ENCODE measurements around the gene IPP.
"Not testable (repeated sequence)": the region's sequence is repeated elsewhere in the genome, so short reads cannot be mapped to it uniquely, and the experiment has no call there.

Gene IPP

DNA sequence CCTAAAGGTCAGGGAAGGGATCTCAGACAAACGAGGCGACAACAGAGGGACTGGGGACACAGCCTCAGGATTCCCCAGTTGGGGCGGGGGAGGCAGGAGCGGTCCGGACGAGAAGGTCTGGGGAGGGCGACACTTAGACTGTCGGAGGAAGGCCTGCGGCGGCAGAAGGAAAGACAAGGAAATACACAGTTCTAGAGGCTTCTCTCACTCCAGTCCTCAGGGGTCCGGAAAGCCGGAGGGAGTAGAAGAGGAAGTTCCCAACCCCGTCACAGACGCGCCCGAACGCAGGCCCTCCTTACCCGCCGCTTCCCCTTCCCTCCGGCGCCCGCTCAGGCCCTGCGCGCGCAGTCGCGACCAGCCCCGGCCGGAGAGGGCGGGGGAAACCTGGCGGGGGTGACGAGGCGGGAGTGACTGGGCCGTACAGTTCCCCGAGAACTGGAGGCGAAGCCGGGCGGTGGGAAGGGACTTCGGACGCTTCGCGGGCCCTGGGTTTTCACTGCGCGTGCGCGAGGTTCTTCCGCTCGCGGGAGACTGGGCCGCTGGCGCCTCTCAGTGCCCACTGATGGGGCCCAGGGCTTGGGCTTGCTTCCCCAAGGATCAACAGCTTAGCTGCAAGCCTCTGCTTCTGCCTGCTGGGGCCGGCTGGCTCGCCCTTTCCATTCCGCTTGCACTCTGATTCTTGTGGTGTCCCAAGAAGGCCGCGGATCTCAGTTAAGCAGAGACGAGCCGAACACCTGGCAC is at the start of gene IPP:
IPP (minus strand) TSS at position 356 of the 741 bp plus-strand sequence. CDS start 4,242 bp downstream, outside the sequence.
- peak; percentile 96 for DNase-seq (ENCODE audit: low spot score)

DNA sequence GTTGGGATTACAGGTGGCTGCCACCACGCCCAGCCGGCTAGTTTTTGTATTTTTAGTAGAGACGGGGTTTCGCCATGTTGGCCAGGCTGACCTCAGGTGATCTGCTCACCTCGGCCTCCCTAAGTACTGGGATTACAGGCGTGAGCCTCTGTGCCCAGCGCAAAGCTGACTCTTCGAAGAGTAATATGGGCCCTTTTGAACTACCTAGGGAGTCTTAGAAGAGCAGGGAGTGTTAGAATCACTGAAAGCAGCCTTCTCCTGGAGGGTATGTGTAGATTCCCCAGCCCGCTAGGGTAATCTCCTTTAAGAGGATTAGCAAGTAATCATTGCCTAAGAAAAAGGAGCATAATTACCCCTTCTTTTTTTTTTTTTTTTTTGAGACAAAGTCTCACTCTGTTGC is 46.5 kb upstream of the IPP start:
- no peak for DNase-seq (ENCODE audit: low spot score)

DNA sequence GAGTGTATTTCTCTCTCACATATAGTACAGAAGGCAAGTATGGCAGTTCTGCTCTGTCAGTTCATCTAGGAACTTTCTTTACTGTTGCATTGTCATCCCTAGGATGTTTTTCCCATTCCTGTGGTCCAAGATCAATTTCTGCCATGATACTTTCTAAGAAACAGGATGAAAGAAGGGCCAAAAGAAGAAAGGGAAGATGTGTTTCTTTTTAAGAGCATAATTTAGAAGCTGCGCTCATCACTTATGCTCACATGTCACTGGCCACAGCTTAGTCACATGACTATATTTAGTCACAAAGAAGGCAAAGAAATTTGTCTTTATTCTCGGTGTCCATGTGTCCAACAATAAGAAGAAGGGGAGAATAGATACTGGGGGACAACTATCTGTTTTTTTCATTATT is 45.9 kb upstream of the IPP start:
- no peak for DNase-seq (ENCODE audit: low spot score)

DNA sequence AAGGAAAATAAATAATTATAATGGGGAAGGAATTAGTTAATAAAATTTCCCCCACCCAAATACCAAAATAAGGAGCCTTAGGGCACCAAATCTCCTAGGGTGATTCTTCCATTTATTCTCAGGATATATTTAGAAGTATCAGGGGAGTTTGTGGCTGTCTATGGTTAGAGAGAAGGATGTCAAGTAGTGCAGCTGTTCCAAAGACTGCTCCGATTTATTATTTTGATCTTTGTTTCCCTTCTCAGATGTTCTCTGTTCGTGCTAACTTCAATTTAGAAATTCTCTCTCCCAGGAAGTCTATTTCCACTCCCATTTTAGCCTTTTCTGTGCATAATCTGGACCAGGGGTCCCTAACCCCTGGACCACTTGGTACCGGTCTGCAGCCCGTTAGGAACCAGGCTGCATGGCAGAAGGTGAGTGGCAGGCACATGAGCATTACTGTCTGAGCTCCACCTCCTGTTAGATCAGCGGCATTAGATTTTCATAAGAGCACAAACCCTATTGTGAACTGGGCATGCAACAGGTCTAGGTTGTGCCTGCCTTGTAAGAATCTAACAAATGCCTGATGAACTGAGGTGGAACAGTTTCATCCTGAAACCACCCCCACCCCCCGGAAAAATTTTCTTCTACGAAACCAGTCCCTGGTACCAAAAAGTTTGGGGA is 43.6 kb upstream of the IPP start:
- no peak for DNase-seq (ENCODE audit: low spot score)

DNA sequence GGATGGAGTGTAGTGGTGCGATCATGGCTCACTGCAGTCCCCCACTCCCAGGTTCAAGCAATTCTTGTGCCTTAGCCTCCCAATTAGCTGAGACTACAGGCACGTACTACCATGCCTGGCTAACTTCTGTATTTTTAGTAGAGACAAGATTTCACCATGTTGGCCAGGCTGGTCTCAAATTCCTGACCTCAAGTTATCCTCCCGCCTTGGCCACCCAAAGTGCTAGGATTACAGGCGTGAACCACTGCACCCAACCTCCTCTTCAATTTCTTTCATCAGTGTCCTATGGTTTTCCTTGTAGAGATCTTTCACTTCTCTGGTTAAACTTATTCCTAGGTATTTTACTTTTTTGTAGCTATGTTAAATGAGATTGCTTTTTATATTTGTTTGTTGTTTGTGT is 42.3 kb upstream of the IPP start:
- DNase-seq (ENCODE audit: low spot score), result no peak

DNA sequence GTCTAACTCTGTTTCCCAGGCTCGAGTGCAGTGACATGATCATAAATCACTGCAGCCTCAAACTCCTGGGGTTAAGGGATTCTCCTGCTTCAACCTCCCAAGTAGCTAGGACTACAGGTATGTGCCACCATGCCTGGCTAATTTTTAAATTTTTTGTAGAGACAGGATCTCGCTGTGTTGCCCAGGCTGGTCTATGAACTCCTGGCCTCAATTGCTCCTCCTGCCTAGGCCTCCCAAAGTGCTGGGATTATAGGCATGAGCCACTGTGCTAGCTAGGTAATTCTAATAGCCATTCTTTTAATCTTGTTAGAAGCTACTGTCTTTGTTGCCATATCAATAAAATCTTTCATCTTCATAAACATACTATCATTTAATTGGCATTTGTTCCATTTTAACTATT is 39.1 kb upstream of the IPP start:
- DNase-seq (ENCODE audit: low spot score), result no peak

DNA sequence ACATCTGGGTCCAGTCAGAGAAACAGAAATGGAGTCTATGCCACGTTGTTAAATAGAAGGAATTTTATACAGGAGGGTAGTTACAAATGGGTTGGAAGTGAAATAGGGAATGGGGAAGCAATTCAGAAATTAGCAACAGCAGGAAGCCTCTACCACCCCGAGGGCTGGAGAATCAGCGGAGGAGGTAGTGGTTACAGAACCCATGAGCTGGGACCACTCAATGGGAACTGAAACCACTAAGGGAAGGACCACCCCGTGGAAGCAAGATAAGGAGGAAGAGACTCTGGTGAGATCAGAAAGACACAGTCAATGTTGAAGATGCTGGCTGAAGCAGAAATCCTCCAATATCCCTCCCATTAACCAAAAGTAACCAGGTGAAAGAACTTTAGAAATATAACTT is 37.5 kb upstream of the IPP start:
- DNase-seq (ENCODE audit: low spot score), result no peak

DNA sequence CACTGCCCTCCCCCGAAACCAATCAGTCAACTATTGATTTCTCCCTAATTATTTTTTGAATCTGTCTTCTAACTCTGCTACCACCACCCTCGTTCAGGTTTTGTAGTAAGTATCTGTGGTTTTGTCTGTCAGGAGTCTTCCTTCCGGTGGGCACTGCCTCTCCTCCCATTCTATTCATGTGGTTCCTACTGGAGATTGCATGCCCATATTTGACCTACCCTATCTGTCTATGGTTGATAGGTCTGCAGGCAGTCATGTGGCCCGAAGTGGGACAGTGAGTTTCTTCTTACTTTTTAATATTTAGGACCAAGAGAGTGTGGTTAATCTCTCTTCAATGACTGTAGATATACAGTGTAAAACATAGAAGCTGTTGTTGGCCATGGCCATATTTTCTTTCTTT is 35.1 kb upstream of the IPP start:
- no peak for DNase-seq (ENCODE audit: low spot score)

DNA sequence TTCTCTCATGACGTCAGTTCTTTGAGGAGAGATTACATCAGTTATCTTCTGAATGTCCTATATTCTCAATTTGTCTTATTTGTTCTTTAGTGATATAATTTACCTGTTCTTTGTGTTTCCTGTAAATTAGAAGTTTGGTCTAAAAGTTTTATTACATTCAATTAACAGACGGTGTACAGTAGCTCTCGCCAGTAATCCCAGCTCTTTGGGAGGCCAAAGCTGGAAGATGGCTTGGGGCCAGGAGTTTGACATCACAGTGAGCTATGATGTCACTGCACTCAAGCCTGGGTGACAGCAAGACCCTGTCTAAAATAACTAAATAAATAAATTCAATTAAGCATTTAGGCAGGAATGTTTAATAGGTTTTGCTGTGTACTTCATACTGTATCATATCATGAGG is 25.3 kb upstream of the IPP start:
- DNase-seq (ENCODE audit: low spot score), result no peak

DNA sequence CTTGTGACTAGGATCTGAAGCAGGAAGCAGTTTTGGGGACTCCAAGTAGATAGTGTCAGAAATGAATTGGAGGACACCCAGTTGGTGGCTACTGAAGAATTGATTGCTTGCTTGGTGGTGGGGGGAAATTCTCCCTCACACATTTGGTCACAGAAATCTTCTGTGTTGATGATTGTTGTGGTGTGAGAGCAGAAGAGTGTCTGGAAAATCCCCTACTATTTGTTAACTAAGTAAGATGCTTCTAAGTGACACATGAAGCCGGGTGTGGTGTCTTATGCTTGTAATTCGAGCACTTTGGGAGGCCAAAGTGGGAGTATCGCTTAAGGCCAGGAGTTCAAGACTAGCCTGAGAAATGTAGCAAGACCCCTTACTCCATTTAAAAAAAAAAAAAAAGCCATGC is 22.5 kb upstream of the IPP start:
- DNase-seq (ENCODE audit: low spot score), result no peak

DNA sequence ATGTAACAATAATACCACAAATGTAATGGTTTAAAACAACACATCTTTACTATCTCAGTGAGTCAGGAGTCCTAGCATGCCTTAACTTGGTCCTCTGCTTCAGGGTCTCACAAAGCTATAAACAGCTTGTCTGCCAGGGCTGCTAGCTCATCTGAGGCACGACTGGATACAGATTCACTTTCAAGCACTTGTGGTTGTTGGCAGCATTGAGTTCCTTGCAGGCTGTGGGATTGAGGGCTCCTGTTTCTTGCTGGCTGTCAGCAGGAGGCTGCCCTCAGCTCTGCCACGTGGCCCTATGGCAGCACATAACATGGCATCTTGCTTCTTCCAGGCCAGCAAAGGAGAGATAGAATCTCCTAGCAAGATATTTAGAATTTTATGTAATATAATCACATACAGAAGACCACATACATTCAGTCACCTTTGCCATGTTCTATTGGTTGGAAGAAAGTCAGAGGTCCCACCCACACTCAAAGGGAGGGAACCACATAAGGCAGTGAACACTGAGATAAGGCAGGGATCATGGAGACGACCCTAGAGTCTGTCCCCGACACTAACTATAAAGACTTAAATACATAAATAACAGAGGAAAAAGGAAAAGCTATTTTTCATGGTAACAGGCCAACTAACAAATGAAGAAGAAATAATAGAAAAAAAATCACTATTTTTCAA is 18.9 kb upstream of the IPP start:
- DNase-seq (ENCODE audit: low spot score), result no peak

DNA sequence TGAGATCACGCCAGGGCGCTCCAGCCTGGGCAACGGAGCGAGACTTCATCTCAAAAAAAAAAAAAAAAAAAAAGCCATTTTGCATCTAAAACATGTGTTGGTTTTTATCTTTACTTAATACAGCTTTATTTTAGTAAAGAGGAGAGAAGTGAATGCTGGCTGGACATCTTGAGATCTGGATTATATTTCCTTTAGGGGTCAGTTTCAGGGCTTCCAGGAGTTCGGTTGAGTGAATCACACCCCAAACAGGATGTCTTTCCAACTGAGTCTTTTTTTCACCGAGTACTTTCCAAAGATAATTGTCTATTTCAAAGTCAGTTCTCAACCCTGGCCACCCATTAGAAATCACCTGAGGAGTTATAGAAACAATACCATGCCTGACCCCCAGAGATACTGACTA is 16.6 kb upstream of the IPP start:
- no peak for DNase-seq (ENCODE audit: low spot score)

DNA sequence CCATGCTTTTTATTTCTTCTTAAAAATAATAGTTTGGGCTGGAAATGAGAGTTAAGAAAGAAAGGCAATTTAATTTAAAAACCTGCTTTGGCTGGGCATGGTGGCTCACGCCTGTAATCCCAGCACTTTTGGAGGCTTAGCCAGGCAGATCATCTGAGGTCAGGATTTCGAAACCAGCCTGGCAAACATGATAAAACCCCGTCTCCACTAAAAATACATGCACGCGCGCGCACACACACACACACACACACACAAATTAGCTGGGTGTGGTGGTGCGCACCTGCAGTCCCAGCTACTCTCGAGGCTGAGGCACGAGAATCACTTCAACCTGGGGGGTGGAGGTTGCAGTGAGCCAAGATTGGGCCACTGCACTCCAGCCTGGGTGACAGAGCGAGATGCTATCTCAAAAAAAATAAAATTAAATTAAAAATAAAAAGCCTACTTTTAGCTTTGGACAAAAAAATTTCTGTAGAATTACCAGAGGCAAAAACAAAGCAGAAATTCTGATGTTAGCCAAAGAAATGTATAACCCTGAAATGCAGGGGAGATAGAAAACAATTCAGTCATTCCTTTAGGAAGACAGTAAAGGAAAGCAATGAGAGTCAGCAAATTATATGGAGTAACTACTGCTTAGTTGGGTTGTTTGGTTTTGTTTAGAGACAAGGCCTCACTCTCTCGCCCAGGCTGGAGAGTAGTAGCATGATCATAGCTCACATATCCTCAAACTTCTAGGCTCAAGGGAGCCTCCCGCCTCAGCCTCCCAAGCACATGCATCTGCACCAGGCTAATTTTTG is 15.7 kb upstream of the IPP start:
- no peak for DNase-seq (ENCODE audit: low spot score)

DNA sequence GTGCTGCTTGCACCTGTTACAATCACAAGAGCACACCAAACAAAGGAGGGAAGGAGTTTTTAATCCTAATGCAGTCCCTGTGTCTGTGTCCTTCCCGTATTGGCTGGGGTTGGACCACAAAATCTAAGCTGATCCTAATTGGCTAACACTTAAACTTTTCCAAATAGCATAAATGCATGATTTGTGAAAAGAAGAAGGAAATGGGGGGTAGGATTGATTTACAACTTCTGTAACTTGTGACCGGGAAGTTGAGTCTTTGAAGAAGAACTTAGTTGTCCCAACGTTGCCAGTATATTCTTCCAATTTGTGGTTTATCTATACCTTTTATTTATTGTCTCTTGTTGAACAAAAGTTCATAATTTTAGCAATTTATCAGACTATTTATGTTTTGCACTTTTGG is 11.8 kb upstream of the IPP start:
- DNase-seq (ENCODE audit: low spot score), result no peak

DNA sequence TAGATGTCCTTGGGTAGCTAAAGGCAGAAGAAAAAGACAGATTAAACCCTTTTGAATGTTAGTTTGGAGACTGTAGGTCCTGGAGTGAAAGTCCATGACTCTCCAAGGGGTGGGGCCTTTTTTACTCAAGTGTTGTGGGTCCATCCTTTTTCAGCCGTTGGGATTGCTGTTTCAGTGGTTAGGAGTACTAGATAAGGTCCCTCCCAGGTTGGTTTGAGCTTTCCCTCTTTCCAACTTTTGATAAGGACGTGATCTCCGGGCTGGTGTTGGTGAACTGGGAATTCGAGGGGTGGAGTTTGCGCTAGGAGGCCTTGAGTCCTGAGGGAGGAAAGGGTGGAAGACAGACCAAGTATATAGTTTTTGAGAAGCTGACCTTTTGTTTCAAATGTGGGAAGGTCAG is 5.2 kb upstream of the IPP start:
- DNase-seq (ENCODE audit: low spot score), result no peak

DNA sequence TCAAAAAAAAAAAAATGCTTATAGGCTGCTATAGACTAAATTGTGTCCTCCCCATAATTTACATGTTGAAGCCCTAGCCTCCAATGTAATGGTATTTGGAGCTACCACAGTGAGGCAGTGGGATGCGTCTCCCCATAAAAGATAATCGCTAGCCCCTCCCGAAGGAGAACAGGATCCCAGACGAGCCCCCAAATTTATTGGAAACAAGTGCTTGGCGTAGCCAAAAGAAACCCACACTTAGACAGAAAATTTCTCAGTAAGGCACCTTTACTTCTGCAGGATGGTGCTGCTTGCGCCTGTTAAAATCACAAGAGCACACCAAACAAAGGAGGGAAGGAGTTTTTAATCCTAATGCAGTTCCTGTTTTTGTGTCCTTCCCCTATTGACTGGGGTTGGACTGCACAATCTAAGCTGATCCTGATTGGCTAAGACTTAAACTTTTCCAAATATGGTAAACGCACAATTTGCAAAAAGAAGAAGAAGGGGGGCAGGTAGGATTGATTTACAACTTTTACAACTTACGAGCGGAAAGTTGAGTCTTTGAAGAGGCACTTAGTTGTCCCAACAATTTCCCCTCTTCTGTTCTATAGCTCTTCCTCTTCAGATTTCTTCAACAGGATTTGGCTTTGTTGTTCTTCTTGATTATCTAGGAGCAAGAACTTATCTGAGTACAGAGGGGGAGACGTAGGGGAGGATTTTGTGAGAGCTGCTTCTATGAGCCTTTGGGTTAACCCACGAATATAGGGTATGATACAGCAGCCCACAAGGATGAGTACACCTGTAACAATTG is 3.0 kb upstream of the IPP start:
- no peak for DNase-seq (ENCODE audit: low spot score)

DNA sequence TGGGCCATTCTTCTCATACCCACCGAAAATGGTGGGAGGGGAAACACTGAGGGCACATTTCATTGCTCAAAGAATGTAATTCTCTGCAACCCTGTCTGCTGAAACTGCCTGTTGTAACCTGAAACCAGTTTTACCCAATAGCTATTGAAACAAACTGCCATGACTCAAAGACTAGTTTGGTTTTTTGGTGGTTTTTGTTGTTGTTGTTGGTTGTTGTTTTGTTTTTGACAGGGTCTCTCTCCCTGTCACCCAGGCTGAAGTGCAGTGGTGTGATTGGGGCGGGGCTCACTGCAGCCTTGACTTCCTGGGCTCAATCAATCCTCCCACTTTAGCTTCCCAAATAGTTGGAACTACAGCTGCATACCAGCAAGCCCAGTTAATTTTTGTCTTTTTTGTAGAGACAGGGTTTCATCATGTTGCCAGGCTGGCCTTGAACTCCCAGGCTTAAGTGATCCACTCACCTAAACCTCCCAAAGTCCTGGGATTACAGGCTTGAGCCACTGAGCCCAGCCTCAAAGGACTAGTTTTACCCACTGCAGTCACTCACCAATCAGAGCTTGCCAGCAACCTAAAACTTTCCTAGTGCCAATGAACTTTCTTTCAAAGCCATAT is 2.1 kb upstream of the IPP start:
- DNase-seq (ENCODE audit: low spot score), result no peak

DNA sequence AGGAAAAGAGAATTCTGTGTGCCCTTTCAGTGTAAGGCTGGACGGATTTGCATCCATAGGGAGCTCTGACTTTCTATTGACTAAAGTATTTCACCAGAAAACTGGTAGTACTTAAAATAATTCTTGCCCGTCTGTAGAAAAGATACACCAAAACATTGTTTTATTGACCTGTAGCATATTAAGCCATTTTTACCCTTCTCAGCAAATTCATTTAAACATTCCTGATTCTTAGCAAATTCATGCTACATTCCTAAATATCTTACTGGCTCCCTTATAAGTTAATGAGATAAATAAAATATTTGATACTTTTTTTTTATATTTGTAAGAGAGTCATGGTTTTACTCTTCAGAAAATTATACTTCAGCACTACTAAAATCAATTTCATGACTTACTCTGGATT is 1.6 kb upstream of the IPP start:
- DNase-seq (ENCODE audit: low spot score), result no peak

DNA sequence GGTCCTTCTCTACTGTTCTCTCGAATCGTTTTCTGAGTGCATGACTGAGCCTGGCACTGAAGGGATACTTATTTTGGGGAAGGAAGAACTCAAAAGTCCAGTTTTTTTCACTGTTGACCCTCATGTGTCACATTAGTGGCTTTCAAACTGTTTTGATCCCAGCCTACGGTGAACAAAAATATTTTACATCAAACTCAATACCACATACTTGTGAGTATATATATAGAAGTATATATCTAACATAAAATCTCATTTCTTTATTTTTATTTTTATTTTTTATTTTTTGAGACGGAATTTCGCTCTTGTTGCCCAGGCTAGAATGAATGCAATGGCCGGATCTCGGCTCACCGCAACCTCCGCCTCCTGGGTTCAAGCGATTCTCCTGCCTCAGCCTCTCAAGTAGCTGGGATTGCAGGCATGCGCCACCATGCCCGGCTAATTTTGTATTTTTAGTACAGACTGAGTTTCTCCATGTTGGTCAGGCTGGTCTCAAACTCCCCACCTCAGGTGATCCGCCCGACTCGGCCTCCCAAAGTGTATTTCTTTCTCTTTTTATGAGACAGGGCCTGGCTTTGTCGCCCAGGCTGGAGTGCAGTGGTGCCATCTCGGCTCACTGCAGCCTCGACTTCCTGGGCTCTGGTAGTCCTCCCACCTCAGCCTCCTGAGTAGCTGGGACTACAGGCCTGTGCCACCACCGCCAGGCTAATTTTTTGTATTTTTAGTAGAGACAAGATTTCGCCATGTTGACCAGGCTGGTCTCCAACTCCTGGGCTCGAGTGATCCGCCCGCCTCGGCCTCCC is 786 bp upstream of the IPP start:
- DNase-seq (ENCODE audit: low spot score), result not testable (repeated sequence)

DNA sequence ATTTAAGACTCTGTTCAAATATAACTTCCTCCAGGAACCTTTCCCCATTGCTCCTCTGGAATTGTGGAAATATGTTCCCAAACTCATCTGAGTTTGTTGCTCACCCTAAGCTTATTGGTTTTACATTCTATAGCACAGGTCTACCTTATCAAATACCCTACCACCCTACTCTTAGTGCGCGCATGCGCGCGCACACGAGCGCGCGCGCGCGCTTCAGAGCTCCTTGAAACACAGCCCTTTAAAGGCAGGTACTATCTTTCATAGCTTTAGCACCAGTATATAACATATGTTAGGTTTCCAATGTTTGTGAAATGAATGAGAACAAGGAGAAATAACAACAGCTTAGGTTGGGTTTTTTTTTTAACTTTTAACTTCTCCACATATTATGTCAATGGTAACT is 3.5 kb downstream of the IPP start:
- DNase-seq (ENCODE audit: low spot score), result no peak
